Activated CD4-positive, alpha-beta T cell treated with anti-CD3 and anti-CD28 coated beads for 36 hours (primary cell): ENCODE measurements around the gene PYGO2. TPM values are rescaled to one million over a fixed set of nuclear protein-coding genes. Genes with fewer than 3 reads are reported as not detected.
"Not testable (repeated sequence)": the region's sequence is repeated elsewhere in the genome, so short reads cannot be mapped to it uniquely, and the experiment has no call there.

ENCODE experiments used
- ATAC-seq: fragments of 200-7000 bp; cut with Tn5 transposase; one replicate; pipeline ENCODE4 v1.10.0; 2021; ENCODE audit warnings: mild to moderate bottlenecking, moderate library complexity
- CTCF ChIA-PET: fragments of 350-600 bp; sonication (Branson Sonifier 250); formaldehyde crosslinking; loops from one replicate; lab custom pipeline; 2021; ENCODE audit warnings: antibody characterized with exemption; lab: Charles Lee
- POLR2A ChIA-PET: fragments of 350-600 bp; sonication (Branson Sonifier 250); formaldehyde crosslinking; loops from one replicate; lab custom pipeline; 2021; ENCODE audit warnings: antibody characterized with exemption, inconsistent platforms; lab: Charles Lee
- DNase-seq: peaks from one replicate; pipeline ENCODE4 v3.0.0-alpha.2; 2020
- H3K27ac Mint-ChIP-seq: one replicate; pipeline ENCODE4 v1.8.0; 2021; ENCODE audit warnings: mixed read lengths
- H3K27me3 Mint-ChIP-seq: one replicate; pipeline ENCODE4 v1.8.0; 2021; ENCODE audit warnings: mixed read lengths
- H3K36me3 Mint-ChIP-seq: one replicate; pipeline ENCODE4 v1.8.0; 2021; ENCODE audit warnings: low read depth, mixed read lengths
- H3K4me1 Mint-ChIP-seq: one replicate; pipeline ENCODE4 v1.8.0; 2021; ENCODE audit warnings: mixed read lengths
- H3K4me3 Mint-ChIP-seq: one replicate; pipeline ENCODE4 v1.8.0; 2021; ENCODE audit warnings: mild to moderate bottlenecking, moderate library complexity, mixed read lengths
- H3K9me3 Mint-ChIP-seq: one replicate; pipeline ENCODE4 v1.8.0; 2021; ENCODE audit warnings: low read depth, mixed read lengths
- intact Hi-C, 2 experiments: fragments of 100-400 bp; cut with DNase I in 1 of 2; cut with micrococcal nuclease in 1 of 2; formaldehyde crosslinking; loops; one replicate each; pipeline versions ENCODE4 v1.14.2 to v1.15.1; 2022 to 2024; cut with DNase I, micrococcal nuclease
- microRNA-seq: library from miRNA; unstranded; fragments of <30 nt; microRNA quantifications from one replicate; pipeline ENCODE4 v1.2.0, GENCODE V29; 2021; ENCODE audit warnings: borderline replicate concordance
- total RNA-seq, 2 experiments: library from RNA; stranded (reverse); gene quantifications; one replicate each; pipeline ENCODE4 v1.2.3, GENCODE V29; 2021

Gene PYGO2
- total RNA-seq, 2 experiments from 2014 or later: 24.5 to 25.6 TPM

GRCh38 chr1:154908937-154909336 is 52.6 kb downstream of the PYGO2 start:
- Mint-ChIP-seq H3K4me1 (no peaks in the 10 kb centered on the region), H3K9me3 (no peaks in the 10 kb centered on the region), H3K27me3 (no peaks in the 10 kb centered on the region), H3K27ac (no peak overlapping the region), H3K4me3 (no peak overlapping the region), H3K36me3 (no peaks in the 10 kb centered on the region)
- CTCF ChIA-PET: no interaction called here
- DNase-seq (no peak), ATAC-seq (no peak)
- intact Hi-C loops: no loop called here
- POLR2A ChIA-PET: no interaction called here

GRCh38 chr1:154908129-154908528 is 53.5 kb downstream of the PYGO2 start:
- H3K27ac Mint-ChIP-seq, intact Hi-C loops, H3K4me3 Mint-ChIP-seq, CTCF ChIA-PET, ATAC-seq, H3K36me3 Mint-ChIP-seq, H3K4me1 Mint-ChIP-seq, H3K9me3 Mint-ChIP-seq, H3K27me3 Mint-ChIP-seq, DNase-seq: not testable (repeated sequence)
- POLR2A ChIA-PET: interaction anchor here (0.7 kb wide), 1 partner anchor 64 kb away, joined by 3 read pairs; no protein-coding TSS in a partner anchor

Small RNA genes within 50 kb of the gene (microRNA-seq; reads per million reads assigned to microRNA genes)
- not detected for gene MIR4258

Other genes starting within 250 kb of the PYGO2 start
- under 1 TPM; 0.18 to 0.25 TPM for gene KCNN3, start 91.5 kb downstream of the PYGO2 start, total RNA-seq
- 10 to 100 TPM; 17.0 to 36.9 TPM for gene PMVK, start 25.1 kb downstream of the PYGO2 start, total RNA-seq
- gene PBXIP1, start 5.7 kb downstream of the PYGO2 start, total RNA-seq: 10 to 100 TPM; 22.6 to 28.1 TPM
- 10 to 100 TPM; 45.9 to 65.7 TPM for gene SHC1, start 9.0 kb upstream of the PYGO2 start, total RNA-seq
- 100 to 1,000 TPM; 190 to 196 TPM for gene CKS1B, start 12.9 kb upstream of the PYGO2 start, total RNA-seq
- 10 to 100 TPM; 38.0 to 42.4 TPM for gene FLAD1, start 21.6 kb upstream of the PYGO2 start, total RNA-seq
- gene LENEP, start 31.8 kb upstream of the PYGO2 start, total RNA-seq: under 1 TPM; 0.79 to 0.80 TPM
- 100 to 1,000 TPM in 1 of 2 experiments, 10 to 100 TPM in 1; 94.0 to 105 TPM for gene ZBTB7B, start 41.0 kb upstream of the PYGO2 start, total RNA-seq
- gene DCST2, start 72.0 kb upstream of the PYGO2 start, total RNA-seq: under 1 TPM; 0.46 to 0.67 TPM
- not detected for gene DCST1, start 72.0 kb upstream of the PYGO2 start, total RNA-seq
- 10 to 100 TPM; 42.4 to 48.8 TPM for gene ADAM15, start 89.5 kb upstream of the PYGO2 start, total RNA-seq
- gene EFNA4, start 102.0 kb upstream of the PYGO2 start, total RNA-seq: 1 to 10 TPM; 6.3 to 6.5 TPM
- gene EFNA3, start 117.1 kb upstream of the PYGO2 start, total RNA-seq: 1 to 10 TPM; 5.1 to 6.9 TPM
- gene EFNA1, start 166.1 kb upstream of the PYGO2 start, total RNA-seq: 1 to 10 TPM in 1 of 2 experiments, under 1 TPM in 1; 0.82 to 1.1 TPM
- gene SLC50A1, start 174.1 kb upstream of the PYGO2 start, total RNA-seq: 10 to 100 TPM; 50.2 to 58.0 TPM
- gene DPM3, start 178.7 kb upstream of the PYGO2 start, total RNA-seq: 10 to 100 TPM; 29.8 to 34.3 TPM
- 100 to 1,000 TPM; 125 to 300 TPM for gene KRTCAP2, start 211.5 kb upstream of the PYGO2 start, total RNA-seq
- gene TRIM46, start 212.1 kb upstream of the PYGO2 start, total RNA-seq: 1 to 10 TPM; 6.3 to 6.9 TPM
- 10 to 100 TPM; 12.8 to 13.7 TPM for gene THBS3, start 246.1 kb upstream of the PYGO2 start, total RNA-seq
- 10 to 100 TPM; 52.8 to 52.9 TPM for gene MTX1, start 246.9 kb upstream of the PYGO2 start, total RNA-seq